ENCODE results near the gene WDR7. TPM values are rescaled to one million over a fixed set of nuclear protein-coding genes. Genes with fewer than 3 reads are reported as not detected.

Gene WDR7
- polyA plus RNA-seq, 2 of the 4 experiments (the other 2 are of a cell fraction) = 4.2 to 7.0 TPM

GRCh38 chr18:56799756-56800155 lies 148.6 kb downstream of the WDR7 start:
- H3K4me3 ChIP-seq = no peak overlapping the region
- TF ChIP-seq CTCF (IDR thresholded peaks at IDR 0.05) = no peak
- TF ChIP-seq TFCP2L1 (CRISPR knock-in tag; IDR thresholded peaks at IDR 0.05) = no peak
- TF ChIP-seq RFX5 (IDR thresholded peaks at IDR 0.05) = no peak
- no peak for TF ChIP-seq EHF (CRISPR knock-in tag; IDR thresholded peaks at IDR 0.05)
- no peak for TF ChIP-seq KDM1A (IDR thresholded peaks at IDR 0.05; ENCODE audit: low read depth)
- TF ChIP-seq SREBF2 (IDR thresholded peaks at IDR 0.05) = no peak
- no peak for TF ChIP-seq HOXA7 (CRISPR knock-in tag; IDR thresholded peaks at IDR 0.05)
- TF ChIP-seq CHD2 (IDR thresholded peaks at IDR 0.05; ENCODE audit: low read length, partially characterized antibody) = no peak
- no peak for TF ChIP-seq ESRRA (IDR thresholded peaks at IDR 0.05; ENCODE audit: borderline replicate concordance, low read length)
- TF ChIP-seq HEYL (CRISPR knock-in tag; IDR thresholded peaks at IDR 0.05) = no peak
- no peak for TF ChIP-seq NR3C1 (IDR thresholded peaks at IDR 0.05)
- TF ChIP-seq USF2 (IDR thresholded peaks at IDR 0.05) = no peak
- TF ChIP-seq HES2 (IDR thresholded peaks at IDR 0.05) = no peak
- TF ChIP-seq ZNF302 (CRISPR knock-in tag; IDR thresholded peaks at IDR 0.05) = no peak
- no peak for TF ChIP-seq FOXS1 (CRISPR knock-in tag; IDR thresholded peaks at IDR 0.05)
- TF ChIP-seq RARB (CRISPR knock-in tag; IDR thresholded peaks at IDR 0.05) = no peak
- no peak for TF ChIP-seq ZC3H11A (IDR thresholded peaks at IDR 0.05)
- no peak for ATAC-seq
- H3K9me3 ChIP-seq = no peaks in the 10 kb centered on the region
- H3K27ac ChIP-seq = no peak overlapping the region
- 64% methylated on average over 2 of the region's 2 CpGs for WGBS (ENCODE audit: missing lambda C conversion rate)
- no peak for DNase-seq (ENCODE audit: low read depth in 1 of 2, low spot score in 1 of 2)
- CTCF ChIA-PET = no interaction called here
- no peak overlapping the region for H3K4me2 ChIP-seq
- no peak for FAIRE-seq
- POLR2A ChIA-PET = no interaction called here
- no peaks in the 10 kb centered on the region for H3K4me1 ChIP-seq

- Histone ChIP-seq H3K4me3 (no peak overlapping the region), H3K27ac (no peak overlapping the region), H3K4me2 (no peak overlapping the region), H3K4me1 (no peaks in the 10 kb centered on the region), H3K9me3 (no peaks in the 10 kb centered on the region)
- WGBS (ENCODE audit: missing lambda C conversion rate) = 73% methylated on average over 1 of the region's 1 CpG
- no peak for TF ChIP-seq CTCF (IDR thresholded peaks at IDR 0.05)
- TF ChIP-seq HEYL (CRISPR knock-in tag; IDR thresholded peaks at IDR 0.05) = no peak
- no peak for TF ChIP-seq HOXB13 (CRISPR knock-in tag; IDR thresholded peaks at IDR 0.05; ENCODE audit: low read depth)
- TF ChIP-seq FOSL2 (IDR thresholded peaks at IDR 0.05) = no peak
- no peak for TF ChIP-seq FOSL2 (CRISPR knock-in tag; IDR thresholded peaks at IDR 0.05)
- TF ChIP-seq EHF (CRISPR knock-in tag; IDR thresholded peaks at IDR 0.05) = no peak
- no peak for TF ChIP-seq SREBF2 (IDR thresholded peaks at IDR 0.05)
- no peak for TF ChIP-seq ESRRA (IDR thresholded peaks at IDR 0.05; ENCODE audit: borderline replicate concordance, low read length)
- no peak for TF ChIP-seq ELK1 (IDR thresholded peaks at IDR 0.05; ENCODE audit: low read depth, low read length)
- no peak for TF ChIP-seq RCOR1 (IDR thresholded peaks at IDR 0.05; ENCODE audit: low read depth, low read length)
- TF ChIP-seq ZSCAN20 (CRISPR knock-in tag; IDR thresholded peaks at IDR 0.05) = no peak
- no peak for ATAC-seq
- CTCF ChIA-PET = no interaction called here
- no peak for FAIRE-seq
- POLR2A ChIA-PET = no interaction called here
- DNase-seq (ENCODE audit: low read depth in 1 of 2, low spot score in 1 of 2) = no peak
These were observed 151.9 kb downstream of the WDR7 start for GRCh38 chr18:56803051-56803450.

Measured in A549 (cell line).